ENCODE measurements around the gene CDH11.

- TF ChIP-seq CTCF (conservative IDR thresholded peaks at IDR 0.05; ENCODE audit: low read depth in 2 of 2), result peak; percentile 85 to 91
- no peak for TF ChIP-seq EZH2 (IDR thresholded peaks at IDR 0.05; ENCODE audit: low read depth, unreplicated experiment)
- no peak for TF ChIP-seq REST (IDR thresholded peaks at IDR 0.05; ENCODE audit: unreplicated experiment)
- TF ChIP-seq POLR2AphosphoS5 (IDR thresholded peaks at IDR 0.05; ENCODE audit: low read depth), result no peak
- no peak for TF ChIP-seq EZH2phosphoT487 (IDR thresholded peaks at IDR 0.05; ENCODE audit: unreplicated experiment)
- TF ChIP-seq CREB1 (CRISPR knock-in tag; IDR thresholded peaks at IDR 0.05; ENCODE audit: low read depth), result no peak
- TF ChIP-seq JUNB (IDR thresholded peaks at IDR 0.05; ENCODE audit: unreplicated experiment), result no peak
- no peak for TF ChIP-seq NANOG (IDR thresholded peaks at IDR 0.05; ENCODE audit: borderline replicate concordance)
- TF ChIP-seq ETS1 (IDR thresholded peaks at IDR 0.05), result no peak
- no peak for TF ChIP-seq ZNF114 (CRISPR knock-in tag; IDR thresholded peaks at IDR 0.05)
- no peak for TF ChIP-seq ZNF331 (CRISPR knock-in tag; IDR thresholded peaks at IDR 0.05; ENCODE audit: low read depth)
Measured at GRCh38 chr16:64983963-64984362, 137.9 kb downstream of the CDH11 start.
